ENCODE measurements around the gene DNAH11.

GRCh38 chr7:21704359-21704758 is 161.5 kb downstream of the DNAH11 start:
- TF ChIP-seq CTCF (IDR thresholded peaks at IDR 0.05; ENCODE audit: low read depth, low read length, missing input control) (no peak), HNF4A (conservative IDR thresholded peaks at IDR 0.05) (peak in 1 of 2 donors; percentile 59), RAD21 (IDR thresholded peaks at IDR 0.05) (peak in 1 of 2 donors; percentile 13), SP1 (IDR thresholded peaks at IDR 0.05) (no peak), MAX (IDR thresholded peaks at IDR 0.05) (no peak), ATF3 (IDR thresholded peaks at IDR 0.05) (no peak), REST (IDR thresholded peaks at IDR 0.05) (no peak), JUND (IDR thresholded peaks at IDR 0.05) (no peak), GABPA (IDR thresholded peaks at IDR 0.05 in 1 of 2, conservative IDR thresholded peaks at IDR 0.05 in 1 of 2) (no peak), TAF1 (conservative IDR thresholded peaks at IDR 0.05) (no peak), NR2F2 (IDR thresholded peaks at IDR 0.05) (no peak), RXRA (IDR thresholded peaks at IDR 0.05) (no peak), YY1 (IDR thresholded peaks at IDR 0.05) (no peak)

Data from liver (tissue), 3 donors.